Measurements from ENCODE around the gene SLC6A13. TPM values are rescaled to one million over a fixed set of nuclear protein-coding genes. Genes with fewer than 3 reads are reported as not detected.

SLC6A13 gene
- total and polyA plus RNA-seq, 2 experiments from 2014 or later: 3.8 to 5.9 TPM

- 76% methylated on average over 11 of the region's 18 CpGs for WGBS (ENCODE audit: low lambda C conversion rate, missing lambda C conversion rate)
- TF ChIP-seq EZH2phosphoT487 (IDR thresholded peaks at IDR 0.05; ENCODE audit: low read depth, severe bottlenecking, unreplicated experiment): no peak
- TF ChIP-seq, protein P1, sequence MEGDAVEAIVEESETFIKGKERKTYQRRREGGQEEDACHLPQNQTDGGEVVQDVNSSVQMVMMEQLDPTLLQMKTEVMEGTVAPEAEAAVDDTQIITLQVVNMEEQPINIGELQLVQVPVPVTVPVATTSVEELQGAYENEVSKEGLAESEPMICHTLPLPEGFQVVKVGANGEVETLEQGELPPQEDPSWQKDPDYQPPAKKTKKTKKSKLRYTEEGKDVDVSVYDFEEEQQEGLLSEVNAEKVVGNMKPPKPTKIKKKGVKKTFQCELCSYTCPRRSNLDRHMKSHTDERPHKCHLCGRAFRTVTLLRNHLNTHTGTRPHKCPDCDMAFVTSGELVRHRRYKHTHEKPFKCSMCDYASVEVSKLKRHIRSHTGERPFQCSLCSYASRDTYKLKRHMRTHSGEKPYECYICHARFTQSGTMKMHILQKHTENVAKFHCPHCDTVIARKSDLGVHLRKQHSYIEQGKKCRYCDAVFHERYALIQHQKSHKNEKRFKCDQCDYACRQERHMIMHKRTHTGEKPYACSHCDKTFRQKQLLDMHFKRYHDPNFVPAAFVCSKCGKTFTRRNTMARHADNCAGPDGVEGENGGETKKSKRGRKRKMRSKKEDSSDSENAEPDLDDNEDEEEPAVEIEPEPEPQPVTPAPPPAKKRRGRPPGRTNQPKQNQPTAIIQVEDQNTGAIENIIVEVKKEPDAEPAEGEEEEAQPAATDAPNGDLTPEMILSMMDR (IDR thresholded peaks at IDR 0.05; ENCODE audit: poor library complexity): no peak
- TF ChIP-seq EZH2 (IDR thresholded peaks at IDR 0.05; ENCODE audit: borderline replicate concordance): no peak
- no peaks in the 10 kb centered on the region for H3K79me2 ChIP-seq
- no peaks in the 10 kb centered on the region for H3K36me3 ChIP-seq (replicated peaks; ENCODE audit: insufficient read depth, low read depth)
- no peak overlapping the region for H2AFZ ChIP-seq
- no peak for DNase-seq (ENCODE audit: low spot score)
- H3K4me2 ChIP-seq: no peak overlapping the region
- H3K27me3 ChIP-seq: no peaks in the 10 kb centered on the region
- peaks cover 31% of the 10 kb centered on the region for H3K4me1 ChIP-seq (ENCODE audit: insufficient read depth)
- no peaks in the 10 kb centered on the region for H3K9me2 ChIP-seq (replicated peaks; ENCODE audit: insufficient read depth)
- no peaks in the 10 kb centered on the region for H3K9me3 ChIP-seq (ENCODE audit: low read depth)
- H4K20me1 ChIP-seq (ENCODE audit: insufficient read depth, poor library complexity, severe bottlenecking): no peaks in the 10 kb centered on the region
- H3K27ac ChIP-seq: no peak overlapping the region
- no peak overlapping the region for H3K4me3 ChIP-seq
These were observed 90.6 kb downstream of the SLC6A13 start for GRCh38 chr12:171743-172676.

DNA sequence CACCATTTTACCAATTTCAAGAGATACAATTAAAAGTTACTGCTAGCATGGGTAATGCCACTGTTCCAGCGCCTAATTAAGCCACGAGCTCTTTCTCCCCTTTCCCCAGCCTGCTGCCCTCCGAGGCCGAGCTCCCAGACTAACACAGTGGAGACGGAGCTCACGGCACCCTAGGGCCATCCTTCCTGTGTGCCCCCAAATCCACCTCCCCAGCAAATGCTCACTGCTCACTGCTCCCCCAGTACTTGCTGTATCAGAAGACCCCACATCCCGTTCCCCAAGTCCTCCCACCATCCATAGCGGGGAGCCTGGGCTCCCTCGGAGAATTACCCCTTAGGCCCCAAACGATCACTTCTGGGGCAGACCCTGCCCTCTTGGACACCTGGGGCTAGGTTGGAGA, 91.4 kb downstream of the SLC6A13 start:
- H3K9me3 ChIP-seq (ENCODE audit: low read depth): no peaks in the 10 kb centered on the region
- no peak overlapping the region for H2AFZ ChIP-seq
- H3K4me3 ChIP-seq: no peak overlapping the region
- no peaks in the 10 kb centered on the region for H3K79me2 ChIP-seq
- 85% methylated on average over 10 of the region's 10 CpGs for WGBS (ENCODE audit: low lambda C conversion rate, missing lambda C conversion rate)
- no peaks in the 10 kb centered on the region for H3K27me3 ChIP-seq
- H4K20me1 ChIP-seq (ENCODE audit: insufficient read depth, poor library complexity, severe bottlenecking): no peaks in the 10 kb centered on the region
- no peak overlapping the region for H3K4me2 ChIP-seq
- no peaks in the 10 kb centered on the region for H3K9me2 ChIP-seq (replicated peaks; ENCODE audit: insufficient read depth)
- no peak for DNase-seq (ENCODE audit: low spot score)
- H3K4me1 ChIP-seq (ENCODE audit: insufficient read depth): peaks cover 38% of the 10 kb centered on the region
- TF ChIP-seq EZH2phosphoT487 (IDR thresholded peaks at IDR 0.05; ENCODE audit: low read depth, severe bottlenecking, unreplicated experiment) (no peak), EZH2 (IDR thresholded peaks at IDR 0.05; ENCODE audit: borderline replicate concordance) (no peak)
- TF ChIP-seq, protein P1 (IDR thresholded peaks at IDR 0.05; ENCODE audit: poor library complexity): no peak
- H3K36me3 ChIP-seq (replicated peaks; ENCODE audit: insufficient read depth, low read depth): no peaks in the 10 kb centered on the region
- H3K27ac ChIP-seq: no peak overlapping the region

Other genes starting within 250 kb of the SLC6A13 start
- gene IQSEC3, start 196.1 kb downstream of the SLC6A13 start, total RNA-seq: 0.36 and 0.70 TPM in 2 replicates
- gene IQSEC3, start 196.1 kb downstream of the SLC6A13 start, polyA plus RNA-seq: 2.7 and 4.3 TPM in 2 replicates
- 7.9 and 10.3 TPM in 2 replicates for gene SLC6A12, start 48.7 kb downstream of the SLC6A13 start, total RNA-seq
- gene SLC6A12, start 48.7 kb downstream of the SLC6A13 start, polyA plus RNA-seq: 3.9 and 6.1 TPM in 2 replicates
- gene KDM5A, start 126.5 kb upstream of the SLC6A13 start, total RNA-seq: 43.6 and 54.7 TPM in 2 replicates
- 30.8 and 48.2 TPM in 2 replicates for gene KDM5A, start 126.5 kb upstream of the SLC6A13 start, polyA plus RNA-seq
- 5.5 and 15.2 TPM in 2 replicates for gene CCDC77, start 138.8 kb upstream of the SLC6A13 start, total RNA-seq
- 5.3 and 11.2 TPM in 2 replicates for gene CCDC77, start 138.8 kb upstream of the SLC6A13 start, polyA plus RNA-seq
- gene B4GALNT3, start 197.1 kb upstream of the SLC6A13 start, total RNA-seq: 10.6 and 13.9 TPM in 2 replicates
- 3.7 and 4.4 TPM in 2 replicates for gene B4GALNT3, start 197.1 kb upstream of the SLC6A13 start, polyA plus RNA-seq